PC-9 (cell line): ENCODE data around the gene HS3ST2. TPM values are rescaled to one million over a fixed set of nuclear protein-coding genes. Genes with fewer than 3 reads are reported as not detected.
"Not testable (repeated sequence)": the region's sequence is repeated elsewhere in the genome, so short reads cannot be mapped to it uniquely, and the experiment has no call there.

Experiments
- BruUV-seq: library from RNA; stranded (reverse); fragments of 400-500 nt; replicated peaks from 2 replicates; lab custom pipeline; 2021; lab: Mats Ljungman, UMichigan
- CTCF ChIA-PET: fragments of 300-600 bp; sonication (Branson Sonifier 250); formaldehyde crosslinking; loops from one replicate; lab custom pipeline; 2022; ENCODE audit warnings: antibody characterized with exemption; lab: Charles Lee
- POLR2A ChIA-PET: fragments of 300-600 bp; sonication (Branson Sonifier 250); formaldehyde crosslinking; loops from one replicate; lab custom pipeline; 2022; ENCODE audit warnings: antibody characterized with exemption; ENCODE audit not compliant: unreplicated experiment; lab: Charles Lee
- DNase-seq, 2 experiments: peaks; one replicate each; pipeline versions ENCODE4 v3.0.0 to v3.0.0-alpha.2; 2015 to 2022; ENCODE audit warnings: mixed read lengths in 1 of 2
- H2AFZ ChIP-seq: fragments of 200-600 bp; sonication (generic); 2 replicates; pipeline ENCODE4 v1.8.1; 2017; ENCODE audit warnings: antibody characterized with exemption
- H3F3A ChIP-seq: fragments of 200-600 bp; sonication (generic); 2 replicates; pipeline ENCODE4 v1.8.1; 2017; ENCODE audit warnings: antibody characterized with exemption, mild to moderate bottlenecking, low read depth; ENCODE audit not compliant: insufficient read depth
- H3K27ac ChIP-seq: fragments of 200-600 bp; sonication (generic); 2 replicates; pipeline ENCODE4 v1.6.1; 2016; ENCODE audit warnings: mixed run types
- H3K27me3 ChIP-seq: fragments of 200-600 bp; sonication (generic); 2 replicates; pipeline ENCODE4 v1.6.1; 2016; ENCODE audit warnings: low read depth, mixed run types; ENCODE audit not compliant: insufficient read depth
- H3K36me3 ChIP-seq: fragments of 200-600 bp; sonication (generic); 2 replicates; pipeline ENCODE4 v1.6.1; 2016; ENCODE audit warnings: low read depth, mixed run types
- H3K4me1 ChIP-seq: fragments of 200-600 bp; sonication (generic); replicated peaks from 2 replicates; pipeline ENCODE4 v1.6.1; 2016; ENCODE audit warnings: mixed run types; ENCODE audit not compliant: insufficient read depth
- H3K4me2 ChIP-seq: fragments of 200-600 bp; sonication (generic); 2 replicates; pipeline ENCODE4 v1.6.1; 2017; ENCODE audit warnings: mixed run types
- H3K4me3 ChIP-seq: fragments of 200-600 bp; sonication (generic); 2 replicates; pipeline ENCODE4 v1.6.1; 2016; ENCODE audit warnings: mixed run types
- H3K79me2 ChIP-seq: fragments of 200-600 bp; sonication (generic); 2 replicates; pipeline ENCODE4 v1.6.1; 2017; ENCODE audit warnings: low read depth, mixed run types
- H3K9me2 ChIP-seq: fragments of 200-600 bp; sonication (generic); 2 replicates; pipeline ENCODE4 v1.8.1; 2017; ENCODE audit warnings: mild to moderate bottlenecking; ENCODE audit not compliant: insufficient read depth
- H3K9me3 ChIP-seq: fragments of 200-600 bp; sonication (generic); 2 replicates; pipeline ENCODE4 v1.8.1; 2016; ENCODE audit warnings: low read depth; ENCODE audit not compliant: insufficient read depth
- H4K20me1 ChIP-seq: fragments of 200-600 bp; sonication (generic); 2 replicates; pipeline ENCODE4 v1.8.1; 2017; ENCODE audit not compliant: insufficient read depth
- CTCF ChIP-seq: fragments of 200-600 bp; sonication (generic); conservative IDR thresholded peaks from 2 replicates; pipeline ENCODE4 v1.6.1; 2017; ENCODE audit warnings: mixed run types, antibody characterized with exemption, mild to moderate bottlenecking, moderate library complexity
- EZH2 ChIP-seq: fragments of 200-600 bp; sonication (generic); IDR thresholded peaks from 2 replicates; pipeline ENCODE4 v1.8.0; 2017; ENCODE audit warnings: antibody characterized with exemption, low read depth
- intact Hi-C: fragments of 100-400 bp; cut with micrococcal nuclease; formaldehyde crosslinking; loops from one replicate; pipeline ENCODE4 v1.10.0; 2022; ENCODE audit not compliant: unreplicated experiment
- total RNA-seq: library from RNA; stranded (reverse); gene quantifications from 2 replicates; pipeline ENCODE4 v1.2.3, GENCODE V29; 2021

Gene HS3ST2
- total RNA-seq, 1 experiment from 2014 or later: 1.1 TPM

- no peaks in the 10 kb centered on the region for H3K79me2 ChIP-seq
- BruUV-seq: no TSS peak
- intact Hi-C loops: loop anchor here (5.0 kb wide), 2 partner anchors 165 to 540 kb away; no protein-coding TSS in a partner anchor
Measured at GRCh38 chr16:22897184-22897583, 83.2 kb downstream of the HS3ST2 start.

DNA sequence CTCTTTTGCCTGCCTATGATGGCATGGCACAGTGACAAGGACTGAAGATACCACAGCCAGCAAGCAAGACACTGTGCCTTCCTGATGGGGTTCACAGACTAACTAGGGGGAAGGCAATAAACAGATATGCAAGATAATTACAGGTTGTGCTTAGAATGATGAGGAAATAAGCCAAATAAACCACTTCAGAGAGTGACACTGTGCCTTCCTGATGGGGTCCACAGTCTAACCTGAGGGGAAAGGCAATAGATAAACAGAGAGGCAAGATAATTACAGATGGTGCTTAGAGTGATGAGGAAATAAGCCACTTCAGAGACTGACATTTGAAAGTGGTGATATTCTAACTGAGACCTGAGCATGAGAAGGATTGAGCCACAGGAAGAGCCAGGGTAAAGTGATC lies 84.2 kb downstream of the HS3ST2 start:
- CTCF ChIA-PET: interaction anchor here (0.6 kb wide), 2 partner anchors 125 to 529 kb away, joined by 3 to 4 read pairs; no protein-coding TSS in a partner anchor
- intact Hi-C loops: loop anchor here (5.0 kb wide), 2 partner anchors 164 to 539 kb away; no protein-coding TSS in a partner anchor

More at GRCh38 chr16:22897184-22897583, 83.2 kb downstream of the HS3ST2 start:
- Histone ChIP-seq H3K27ac (no peak overlapping the region), H3K9me3 (peaks cover 2% of the 10 kb centered on the region; the same call in 1 of the 2 replicates), H3F3A (no peaks in the 10 kb centered on the region), H3K27me3 (peaks cover 53% of the 10 kb centered on the region), H3K4me2 (no peak overlapping the region), H3K36me3 (no peaks in the 10 kb centered on the region), H4K20me1 (no peaks in the 10 kb centered on the region), H3K4me1 (no peaks in the 10 kb centered on the region), H3K4me3 (no peak overlapping the region), H2AFZ (no peak overlapping the region), H3K9me2 (no peaks in the 10 kb centered on the region)
- DNase-seq: no peak
- CTCF ChIA-PET: interaction anchor here (0.6 kb wide), 2 partner anchors 275 to 530 kb away, joined by 3 read pairs; no protein-coding TSS in a partner anchor
- no peak for TF ChIP-seq EZH2
- no peak for TF ChIP-seq CTCF
- POLR2A ChIA-PET: no interaction called here

GRCh38 chr16:22898874-22899348 lies 84.9 kb downstream of the HS3ST2 start:
- no peaks in the 10 kb centered on the region for H3K4me1 ChIP-seq
- CTCF ChIA-PET: interaction anchor here (0.6 to 0.7 kb wide), 2 partner anchors 49 to 110 kb away, joined by 3 to 6 read pairs; no protein-coding TSS in a partner anchor
- no peaks in the 10 kb centered on the region for H3K9me2 ChIP-seq
- peaks cover 64% of the 10 kb centered on the region for H3K27me3 ChIP-seq
- TF ChIP-seq CTCF (peak; percentile 82), EZH2 (no peak)
- peak; percentile 39 to 63 for DNase-seq
- POLR2A ChIA-PET: no interaction called here
- H3K9me3 ChIP-seq: peaks cover 2% of the 10 kb centered on the region; the same call in 1 of the 2 replicates
- no peaks in the 10 kb centered on the region for H3K36me3 ChIP-seq
- H3K4me2 ChIP-seq: no peak overlapping the region
- BruUV-seq: no TSS peak
- H3K4me3 ChIP-seq: no peak overlapping the region
- no peak overlapping the region for H3K27ac ChIP-seq
- no peaks in the 10 kb centered on the region for H4K20me1 ChIP-seq
- H2AFZ ChIP-seq: no peak overlapping the region
- H3K79me2 ChIP-seq: no peaks in the 10 kb centered on the region
- H3F3A ChIP-seq: no peaks in the 10 kb centered on the region
- intact Hi-C loops: loop anchor here (5.0 kb wide), 2 partner anchors 163 to 538 kb away; no protein-coding TSS in a partner anchor

More for the DNA sequence above, 84.2 kb downstream of the HS3ST2 start:
- POLR2A ChIA-PET: no interaction called here
- H3K4me3 ChIP-seq: no peak overlapping the region
- H3K9me3 ChIP-seq: peaks cover 2% of the 10 kb centered on the region; the same call in 1 of the 2 replicates
- no peak overlapping the region for H2AFZ ChIP-seq
- H4K20me1 ChIP-seq: no peaks in the 10 kb centered on the region
- H3K4me1 ChIP-seq: no peaks in the 10 kb centered on the region
- H3K36me3 ChIP-seq: no peaks in the 10 kb centered on the region
- no peaks in the 10 kb centered on the region for H3K9me2 ChIP-seq
- H3K27ac ChIP-seq: no peak overlapping the region
- no peak overlapping the region for H3K4me2 ChIP-seq
- H3F3A ChIP-seq: no peaks in the 10 kb centered on the region
- peaks cover 57% of the 10 kb centered on the region for H3K27me3 ChIP-seq
- TF ChIP-seq EZH2: no peak
- TF ChIP-seq CTCF: no peak
- BruUV-seq: no TSS peak
- DNase-seq: no peak
- H3K79me2 ChIP-seq: no peaks in the 10 kb centered on the region

DNA sequence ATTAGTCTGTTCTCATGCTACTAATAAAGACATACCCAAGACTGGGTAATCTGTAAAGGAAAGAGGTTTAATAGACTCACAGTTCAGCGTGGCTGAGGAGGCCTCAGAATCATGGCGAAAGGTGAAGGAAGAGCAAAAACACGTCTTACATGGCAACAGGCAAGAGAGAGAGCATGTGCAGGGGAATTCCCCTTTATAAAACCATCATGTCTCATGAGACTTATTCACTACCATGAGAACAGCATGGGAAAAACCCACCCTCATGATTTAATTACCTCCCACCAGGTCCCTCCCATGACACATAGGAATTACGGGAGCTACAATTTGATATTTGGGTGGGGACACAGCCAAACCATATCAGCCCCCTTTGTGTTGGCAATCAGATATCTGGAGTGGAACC lies 85.6 kb downstream of the HS3ST2 start:
- H3K4me2 ChIP-seq, H3K4me3 ChIP-seq, H3K36me3 ChIP-seq, DNase-seq, H4K20me1 ChIP-seq, H2AFZ ChIP-seq, H3K9me3 ChIP-seq, H3K27ac ChIP-seq, H3K79me2 ChIP-seq, H3F3A ChIP-seq, BruUV-seq, H3K9me2 ChIP-seq, H3K4me1 ChIP-seq: not testable (repeated sequence)
- H3K27me3 ChIP-seq: peaks cover 64% of the 10 kb centered on the region
- intact Hi-C loops: loop anchor here (5.0 kb wide), 2 partner anchors 163 to 538 kb away; no protein-coding TSS in a partner anchor
- ChIA-PET CTCF (interaction anchor here (0.6 kb wide), 1 partner anchor 48 kb away, joined by 3 read pairs; no protein-coding TSS in a partner anchor), POLR2A (interaction anchor here (0.6 kb wide), 1 partner anchor 9 kb away, joined by 7 read pairs; no protein-coding TSS in a partner anchor)
